ENCODE measurements around the gene GOLGA6B.
"Not testable (repeated sequence)": the region's sequence is repeated elsewhere in the genome, so short reads cannot be mapped to it uniquely, and the experiment has no call there.

- TF ChIP-seq SUZ12 (IDR thresholded peaks at IDR 0.05; ENCODE audit: extremely low read depth, insufficient read depth, insufficient read length); YY1 (IDR thresholded peaks at IDR 0.05; ENCODE audit: insufficient read depth, insufficient read length); ZNF274 (IDR thresholded peaks at IDR 0.05; ENCODE audit: low read depth, low read length): not testable (repeated sequence)
Measured at GRCh38 chr15:72654397-72654796, at the start of gene GOLGA6B.

Data from NT2/D1 (cell line).